HG03575 (cell line): ENCODE measurements around the gene SH3BP4.

Source experiments
- ATAC-seq: cut with Tn5 transposase; IDR thresholded peaks from one replicate; pipeline ENCODE4 v1.9.1; 2021; ENCODE audit not compliant: unreplicated experiment, insufficient number of reproducible peaks, low FRiP score; ENCODE audit errors: extremely low read depth

SH3BP4 gene

GRCh38 chr2:235091421-235091820 is 139.6 kb downstream of the SH3BP4 start:
- no peak for ATAC-seq

GRCh38 chr2:235091983-235092382 is 140.2 kb downstream of the SH3BP4 start:
- ATAC-seq: no peak

- no peak for ATAC-seq
Measured at GRCh38 chr2:235092433-235093223, 140.8 kb downstream of the SH3BP4 start.

GRCh38 chr2:235094457-235094856 is 142.6 kb downstream of the SH3BP4 start:
- ATAC-seq: no peak

- ATAC-seq: no peak
Measured at GRCh38 chr2:235095569-235095968, 143.8 kb downstream of the SH3BP4 start.

- no peak for ATAC-seq
Measured at GRCh38 chr2:235096447-235096846, 144.6 kb downstream of the SH3BP4 start.

GRCh38 chr2:235097196-235097595 is 145.4 kb downstream of the SH3BP4 start:
- ATAC-seq: no peak

- no peak for ATAC-seq
Measured at GRCh38 chr2:235098269-235098668, 146.5 kb downstream of the SH3BP4 start.

- no peak for ATAC-seq
Measured at GRCh38 chr2:235098736-235099494, 147.1 kb downstream of the SH3BP4 start.

GRCh38 chr2:235102896-235103295 is 151.1 kb downstream of the SH3BP4 start:
- no peak for ATAC-seq
